T-helper 2 cell treated with Interferon-gamma antibody and Interleukin-4, amounts not matched to agents 5 μg/mL and 100 μg/mL, for 36 hours (primary cell): Measurements from ENCODE around the gene KRTAP3-1.
"Not testable (repeated sequence)": the region's sequence is repeated elsewhere in the genome, so short reads cannot be mapped to it uniquely, and the experiment has no call there.

ENCODE experiments used
- DNase-seq: peaks from one replicate; pipeline ENCODE4 v3.0.0; 2021; ENCODE audit warnings: low spot score
- H3K27ac Mint-ChIP-seq: one replicate; pipeline ENCODE4 v1.8.0; 2021; ENCODE audit warnings: mild to moderate bottlenecking, mixed read lengths
- H3K27me3 Mint-ChIP-seq: one replicate; pipeline ENCODE4 v1.8.0; 2021; ENCODE audit warnings: low read depth, mixed read lengths
- H3K36me3 Mint-ChIP-seq: one replicate; pipeline ENCODE4 v1.8.0; 2021; ENCODE audit warnings: low read depth, mixed read lengths
- H3K4me1 Mint-ChIP-seq: one replicate; pipeline ENCODE4 v1.8.0; 2021; ENCODE audit warnings: low read depth, mixed read lengths
- H3K4me3 Mint-ChIP-seq: one replicate; pipeline ENCODE4 v1.8.0; 2022; ENCODE audit warnings: mild to moderate bottlenecking, moderate library complexity, mixed read lengths
- H3K9me3 Mint-ChIP-seq: one replicate; pipeline ENCODE4 v1.8.0; 2021; ENCODE audit warnings: mixed read lengths

KRTAP3-1 gene

DNA sequence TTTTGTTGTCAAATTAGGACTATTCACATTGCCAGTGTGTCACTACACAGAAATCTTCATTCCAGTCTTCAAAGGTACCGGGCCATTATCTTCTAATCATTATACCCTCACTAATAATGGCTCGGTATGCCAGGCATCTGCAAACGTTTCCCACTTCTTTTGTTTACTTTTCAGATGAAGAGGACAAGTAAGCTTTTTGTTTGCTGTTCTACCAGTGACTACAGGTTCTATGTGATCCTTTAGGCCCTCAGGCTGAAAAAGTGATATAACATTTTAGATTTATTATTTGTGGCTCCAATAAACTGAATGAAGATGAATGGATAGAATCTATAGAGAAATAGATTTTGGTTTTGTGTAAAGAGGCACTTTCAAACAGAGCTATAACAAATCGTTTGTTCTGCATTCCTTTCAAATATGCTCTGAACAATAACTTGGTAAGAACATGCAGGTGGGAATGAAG lies 403 bp upstream of the KRTAP3-1 start:
- DNase-seq, result no peak
- no peaks in the 10 kb centered on the region for H3K9me3 Mint-ChIP-seq
- H3K36me3 Mint-ChIP-seq, result no peaks in the 10 kb centered on the region
- no peak overlapping the region for H3K27ac Mint-ChIP-seq
- peaks cover 11% of the 10 kb centered on the region for H3K27me3 Mint-ChIP-seq
- no peaks in the 10 kb centered on the region for H3K4me1 Mint-ChIP-seq
- no peak overlapping the region for H3K4me3 Mint-ChIP-seq

DNA sequence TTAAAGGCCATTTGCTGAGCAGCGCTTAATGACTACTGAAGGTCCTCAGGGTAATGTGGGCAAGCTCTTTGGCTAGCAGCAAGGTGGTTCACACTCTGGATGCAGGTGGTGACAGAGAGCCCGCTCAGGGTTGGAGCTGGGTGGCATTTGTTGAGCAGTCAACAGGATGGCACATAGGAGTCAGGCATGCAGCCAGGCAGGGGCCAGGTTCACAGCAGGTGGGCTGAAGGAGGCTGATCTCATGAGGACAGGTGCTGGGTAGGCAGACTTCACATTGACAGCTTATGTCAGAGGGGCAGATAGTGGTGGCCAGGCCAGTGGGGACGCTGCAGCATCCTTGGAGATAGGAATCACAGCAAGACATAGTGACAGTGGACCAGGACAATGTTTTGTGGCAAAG lies 4.5 kb downstream of the KRTAP3-1 start:
- Mint-ChIP-seq H3K36me3 (no peaks in the 10 kb centered on the region), H3K4me1 (no peaks in the 10 kb centered on the region), H3K4me3 (no peak overlapping the region), H3K27ac (no peak overlapping the region), H3K9me3 (no peaks in the 10 kb centered on the region), H3K27me3 (peaks cover 7% of the 10 kb centered on the region)
- no peak for DNase-seq

DNA sequence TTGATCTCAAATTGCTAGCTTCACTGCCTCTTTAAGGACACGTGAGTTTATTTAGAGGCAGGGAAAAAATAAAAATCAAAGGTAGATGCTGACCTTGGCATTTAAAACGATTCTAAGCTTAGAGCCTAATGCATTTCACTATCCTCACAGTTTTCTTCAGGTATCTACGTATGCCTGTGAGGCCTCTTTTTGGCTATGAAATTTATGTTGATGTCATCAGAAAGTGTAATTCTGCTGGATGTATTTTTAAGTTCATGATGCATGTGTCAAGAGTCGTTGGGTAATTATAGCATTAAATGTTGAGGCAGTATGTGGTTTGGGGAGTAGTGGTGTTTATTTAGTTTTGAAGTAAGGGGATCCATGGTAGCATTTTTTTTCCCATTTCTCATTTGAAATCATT lies 5.0 kb downstream of the KRTAP3-1 start:
- no peak overlapping the region for H3K4me3 Mint-ChIP-seq

DNA sequence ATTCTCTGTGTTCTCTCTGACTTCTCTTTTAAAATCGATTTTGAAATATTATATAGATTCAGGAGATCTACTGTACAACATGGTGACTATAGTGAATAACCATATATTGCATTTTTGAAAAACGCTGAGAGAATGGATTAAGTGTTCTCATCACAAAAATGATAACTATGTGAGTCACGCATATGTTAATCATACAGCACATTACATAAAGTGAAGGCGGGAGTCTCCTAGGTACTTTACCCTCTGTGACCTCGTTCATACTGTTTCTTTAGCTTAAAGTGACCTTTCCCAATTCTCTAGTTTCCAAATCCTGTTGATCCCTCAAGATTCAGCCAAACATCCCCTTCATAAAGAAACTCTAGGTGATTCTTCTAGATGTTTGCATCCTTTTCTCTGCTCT lies 6.1 kb downstream of the KRTAP3-1 start:
- peaks cover 9% of the 10 kb centered on the region for H3K27me3 Mint-ChIP-seq
- H3K36me3 Mint-ChIP-seq, result no peaks in the 10 kb centered on the region
- no peaks in the 10 kb centered on the region for H3K4me1 Mint-ChIP-seq
- H3K27ac Mint-ChIP-seq, result no peak overlapping the region
- no peak for DNase-seq
- H3K4me3 Mint-ChIP-seq, result no peak overlapping the region
- no peaks in the 10 kb centered on the region for H3K9me3 Mint-ChIP-seq

More for the DNA sequence above, 5.0 kb downstream of the KRTAP3-1 start:
- no peak overlapping the region for H3K27ac Mint-ChIP-seq
- no peaks in the 10 kb centered on the region for H3K4me1 Mint-ChIP-seq
- no peaks in the 10 kb centered on the region for H3K9me3 Mint-ChIP-seq
- peaks cover 11% of the 10 kb centered on the region for H3K27me3 Mint-ChIP-seq
- H3K36me3 Mint-ChIP-seq, result no peaks in the 10 kb centered on the region
- DNase-seq, result no peak

DNA sequence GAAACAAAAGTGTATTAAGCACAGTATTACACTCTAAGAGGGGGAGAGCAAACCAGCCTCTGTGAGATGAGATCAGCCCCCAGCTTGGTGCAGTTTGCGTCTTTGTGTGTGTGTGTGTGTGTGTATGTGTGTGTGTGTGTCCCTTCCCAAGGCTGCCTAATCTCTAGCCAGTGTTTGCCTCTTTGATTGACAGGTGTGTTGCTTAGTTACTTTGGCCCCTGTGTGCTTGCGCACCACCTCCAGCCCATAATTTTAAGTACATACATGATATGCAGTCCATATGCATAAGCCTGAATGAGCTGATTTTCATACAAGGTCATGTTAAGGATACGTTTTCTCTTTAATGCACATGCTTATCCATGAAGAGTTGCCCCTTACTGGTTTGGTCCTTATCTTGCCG lies 7.1 kb downstream of the KRTAP3-1 start:
- no peak overlapping the region for H3K4me3 Mint-ChIP-seq
- H3K27me3 Mint-ChIP-seq, result peaks cover 16% of the 10 kb centered on the region
- no peak for DNase-seq
- no peaks in the 10 kb centered on the region for H3K9me3 Mint-ChIP-seq
- H3K27ac Mint-ChIP-seq, result no peak overlapping the region
- H3K4me1 Mint-ChIP-seq, result no peaks in the 10 kb centered on the region
- H3K36me3 Mint-ChIP-seq, result no peaks in the 10 kb centered on the region

DNA sequence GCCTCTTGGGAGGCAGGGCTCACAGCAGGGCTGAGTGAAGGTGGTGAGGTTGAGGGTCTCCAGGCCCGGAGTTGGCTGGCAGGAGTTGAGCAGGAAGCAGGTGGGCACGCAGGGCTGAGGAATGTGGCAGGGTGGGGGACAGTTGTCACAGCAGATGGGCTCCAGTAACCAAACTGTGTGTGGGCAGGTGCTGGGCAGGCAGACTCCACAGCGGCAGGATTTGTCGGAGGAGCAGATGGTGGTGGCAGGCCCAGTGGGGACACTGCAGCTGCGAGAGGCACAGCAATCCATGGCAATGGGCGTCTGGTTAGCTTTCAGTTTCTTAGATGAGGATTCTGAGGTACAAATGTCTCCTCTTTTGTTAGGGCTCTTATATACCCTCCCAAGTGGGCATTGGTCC lies 9.4 kb downstream of the KRTAP3-1 start, which contains the start of gene KRTAP3-2:
Gene KRTAP3-2, minus strand, starts transcription at position 344 of the 400 bp plus-strand sequence. Its CDS starts 53 bp downstream, at position 291.
- not testable (repeated sequence) for H3K27ac Mint-ChIP-seq, H3K9me3 Mint-ChIP-seq, H3K36me3 Mint-ChIP-seq, H3K4me1 Mint-ChIP-seq, DNase-seq, H3K4me3 Mint-ChIP-seq
- H3K27me3 Mint-ChIP-seq, result peaks cover 24% of the 10 kb centered on the region

DNA sequence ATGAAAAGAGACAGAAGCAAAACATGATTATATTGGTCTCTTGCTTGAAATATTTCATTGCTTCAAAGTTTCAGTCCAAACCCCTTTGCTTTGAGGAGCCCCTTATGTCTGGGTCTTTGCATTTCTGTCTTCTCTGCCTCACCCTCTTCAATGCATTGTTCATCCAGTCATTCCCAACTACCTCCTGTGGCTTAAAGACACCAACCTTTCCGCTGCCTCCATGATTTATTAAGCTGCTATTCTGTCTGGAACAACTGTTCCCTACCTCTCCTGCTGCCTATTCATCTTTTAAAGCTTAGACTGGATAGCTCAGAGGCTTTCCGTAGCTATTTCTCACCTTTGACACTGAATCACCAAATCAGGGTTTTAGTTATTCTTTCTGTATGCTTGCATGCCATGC lies 11.6 kb downstream of the KRTAP3-1 start:
- no peaks in the 10 kb centered on the region for H3K9me3 Mint-ChIP-seq
- DNase-seq, result no peak
- no peak overlapping the region for H3K27ac Mint-ChIP-seq
- H3K36me3 Mint-ChIP-seq, result no peaks in the 10 kb centered on the region
- no peaks in the 10 kb centered on the region for H3K4me1 Mint-ChIP-seq
- H3K4me3 Mint-ChIP-seq, result no peak overlapping the region
- H3K27me3 Mint-ChIP-seq, result peaks cover 32% of the 10 kb centered on the region

DNA sequence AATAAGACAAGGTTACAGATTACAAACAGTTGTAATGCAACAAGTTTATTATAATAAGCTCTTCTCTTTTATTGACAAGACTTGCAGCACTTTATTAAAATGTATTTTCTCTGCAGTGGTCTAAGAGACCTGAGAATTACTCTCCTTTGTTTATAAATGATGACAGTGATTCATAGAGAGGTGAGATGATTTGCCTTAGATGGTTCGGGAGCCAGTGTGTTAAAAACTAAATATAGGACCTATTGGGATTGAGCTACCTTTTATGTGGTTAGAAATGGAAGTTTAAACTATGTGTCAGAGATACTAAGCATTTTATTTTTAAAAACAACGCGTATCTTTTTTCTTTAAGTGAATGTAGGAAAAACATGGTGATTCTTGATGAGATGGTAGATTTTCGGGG lies 12.1 kb downstream of the KRTAP3-1 start:
- no peak for DNase-seq
- Mint-ChIP-seq H3K9me3 (no peaks in the 10 kb centered on the region), H3K27me3 (peaks cover 35% of the 10 kb centered on the region), H3K27ac (no peak overlapping the region), H3K4me3 (no peak overlapping the region), H3K36me3 (no peaks in the 10 kb centered on the region), H3K4me1 (no peaks in the 10 kb centered on the region)

DNA sequence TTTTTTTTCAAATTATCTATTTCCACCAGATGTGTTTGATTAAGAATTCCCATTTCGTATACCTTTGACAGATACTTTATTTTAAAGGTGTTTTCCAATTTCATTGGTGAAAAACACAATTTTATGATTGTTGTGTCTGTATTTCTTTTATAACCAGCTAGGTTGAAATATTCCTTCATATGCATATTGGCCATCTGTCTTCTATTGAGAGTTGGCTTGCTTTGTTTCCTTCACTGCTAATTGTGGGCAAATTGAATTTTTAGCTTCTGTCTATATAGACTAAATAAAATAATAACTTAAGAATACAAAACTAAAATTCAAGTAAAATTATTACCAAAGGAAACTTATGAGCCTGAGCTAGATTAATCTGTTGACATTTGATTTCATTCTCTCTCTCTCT lies 13.8 kb downstream of the KRTAP3-1 start:
- DNase-seq, result no peak
- Mint-ChIP-seq H3K4me3 (no peak overlapping the region), H3K27me3 (peaks cover 37% of the 10 kb centered on the region), H3K4me1 (no peaks in the 10 kb centered on the region), H3K9me3 (no peaks in the 10 kb centered on the region), H3K36me3 (no peaks in the 10 kb centered on the region), H3K27ac (no peak overlapping the region)

DNA sequence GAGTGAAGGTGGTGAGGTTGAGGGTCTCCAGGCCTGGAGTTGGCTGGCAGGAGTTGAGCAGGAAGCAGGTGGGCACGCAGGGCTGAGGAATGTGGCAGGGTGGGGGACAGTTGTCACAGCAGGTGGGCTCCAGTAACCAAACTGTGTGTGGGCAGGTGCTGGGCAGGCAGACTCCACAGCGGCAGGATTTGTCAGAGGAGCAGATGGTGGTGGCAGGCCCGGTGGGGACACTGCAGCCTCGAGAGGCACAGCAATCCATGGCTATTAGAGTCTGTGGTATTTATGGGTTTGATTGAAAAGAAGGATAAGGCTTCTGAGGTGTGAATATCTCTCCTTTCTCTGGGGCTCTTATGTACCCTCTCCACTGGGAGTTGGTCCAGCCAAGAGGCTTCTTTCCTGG lies 15.1 kb downstream of the KRTAP3-1 start, which contains the start of gene KRTAP3-3:
Gene KRTAP3-3, minus strand, starts transcription at position 326 of the 400 bp plus-strand sequence. Its CDS starts 67 bp downstream, at position 259.
- Mint-ChIP-seq H3K27me3 (peaks cover 34% of the 10 kb centered on the region), H3K4me1 (no peaks in the 10 kb centered on the region), H3K9me3 (no peaks in the 10 kb centered on the region), H3K27ac (no peak within 1 kb of the TSS), H3K36me3 (no peaks in the 10 kb centered on the region), H3K4me3 (no peak within 1 kb of the TSS)
- DNase-seq, result no peak

DNA sequence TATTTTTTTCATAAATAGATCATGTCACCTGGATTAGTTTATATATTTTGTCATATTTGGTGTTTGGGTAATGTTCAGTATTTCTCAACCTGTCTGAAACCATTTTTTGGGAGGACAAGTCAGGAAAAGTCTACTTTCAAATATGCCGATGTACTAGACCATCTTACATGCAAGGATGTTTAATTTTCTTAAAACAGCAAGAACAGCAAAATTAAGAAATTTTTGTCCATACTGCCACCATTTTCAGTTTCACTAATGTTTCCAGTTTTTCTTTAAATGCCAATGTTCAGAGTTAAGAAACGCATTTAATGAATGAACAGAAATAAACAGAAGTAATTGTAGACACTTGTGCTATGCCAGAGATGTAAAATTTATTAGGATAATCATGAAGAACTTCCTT lies 15.8 kb downstream of the KRTAP3-1 start:
- H3K36me3 Mint-ChIP-seq, result no peaks in the 10 kb centered on the region
- no peaks in the 10 kb centered on the region for H3K4me1 Mint-ChIP-seq
- no peak overlapping the region for H3K27ac Mint-ChIP-seq
- no peak for DNase-seq
- peaks cover 34% of the 10 kb centered on the region for H3K27me3 Mint-ChIP-seq
- no peaks in the 10 kb centered on the region for H3K9me3 Mint-ChIP-seq
- H3K4me3 Mint-ChIP-seq, result no peak overlapping the region

DNA sequence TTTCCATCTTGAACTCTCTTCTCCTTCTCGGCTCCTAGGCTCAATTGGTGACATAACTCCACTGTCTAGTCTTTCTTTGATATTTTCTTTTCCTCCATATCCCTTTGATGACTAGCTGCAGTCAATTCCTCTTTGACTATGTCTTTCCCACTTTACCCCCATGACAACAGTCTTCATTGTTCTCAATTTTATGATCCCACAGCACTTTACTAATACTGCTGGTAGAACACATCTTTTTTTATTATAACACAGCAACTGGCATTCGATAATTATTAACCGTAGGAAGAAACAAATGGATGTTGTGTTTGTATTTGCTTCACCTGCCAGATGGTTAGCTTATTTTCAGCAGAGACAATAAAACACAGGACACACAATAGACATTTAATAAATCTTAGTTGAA lies 16.3 kb downstream of the KRTAP3-1 start:
- Mint-ChIP-seq H3K4me3 (no peak overlapping the region), H3K9me3 (no peaks in the 10 kb centered on the region), H3K4me1 (no peaks in the 10 kb centered on the region), H3K27ac (no peak overlapping the region), H3K36me3 (no peaks in the 10 kb centered on the region), H3K27me3 (peaks cover 35% of the 10 kb centered on the region)
- no peak for DNase-seq

DNA sequence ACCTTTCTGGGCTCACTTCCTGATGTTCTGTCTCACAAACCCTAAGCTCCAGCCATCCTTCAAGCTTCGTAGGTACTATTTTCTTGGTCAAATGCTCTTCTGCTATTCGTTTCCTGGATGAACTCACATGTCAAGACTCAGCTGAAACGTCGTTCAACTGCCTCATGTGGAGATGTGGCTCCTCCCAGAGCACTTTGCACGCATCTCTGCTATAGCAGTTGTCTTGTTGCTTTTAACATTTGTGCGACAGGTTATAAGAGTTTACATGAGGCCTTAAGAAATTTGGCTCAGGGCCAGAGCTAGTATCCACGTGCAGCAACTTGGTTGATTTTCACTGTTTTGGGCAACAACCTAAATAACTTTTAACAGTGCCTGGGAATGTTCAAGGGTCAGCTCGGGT lies 22.0 kb downstream of the KRTAP3-1 start:
- H3K4me3 Mint-ChIP-seq, result no peak overlapping the region
- H3K9me3 Mint-ChIP-seq, result no peaks in the 10 kb centered on the region
- no peaks in the 10 kb centered on the region for H3K4me1 Mint-ChIP-seq
- no peak for DNase-seq
- no peak overlapping the region for H3K27ac Mint-ChIP-seq
- peaks cover 25% of the 10 kb centered on the region for H3K27me3 Mint-ChIP-seq
- no peaks in the 10 kb centered on the region for H3K36me3 Mint-ChIP-seq

DNA sequence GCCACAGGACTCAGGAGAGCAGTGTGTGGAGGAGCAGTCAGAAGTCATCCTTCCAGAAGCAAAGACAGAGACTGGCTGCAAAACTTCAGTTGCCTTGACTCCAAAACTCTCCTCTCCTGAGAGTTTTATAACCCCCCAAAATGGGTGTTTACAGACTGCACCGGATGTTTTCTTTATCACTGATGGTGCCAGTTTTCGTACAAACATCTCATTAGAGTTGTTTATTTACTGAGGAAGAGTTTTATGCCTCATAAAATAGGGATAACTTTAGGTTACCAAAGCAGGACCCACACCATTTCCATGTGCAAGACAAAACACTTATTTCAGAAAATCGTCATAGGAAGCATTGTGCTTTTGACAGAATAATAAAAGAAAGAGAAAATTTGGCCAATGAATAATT lies 24.7 kb downstream of the KRTAP3-1 start, which contains the start of gene KRT40:
Gene KRT40, minus strand, starts transcription at position 101 of the 400 bp plus-strand sequence. Its CDS starts 53 bp downstream, at position 48.
- Mint-ChIP-seq H3K4me3 (no peak within 1 kb of the TSS), H3K4me1 (no peaks in the 10 kb centered on the region), H3K36me3 (no peaks in the 10 kb centered on the region), H3K27me3 (peaks cover 19% of the 10 kb centered on the region), H3K27ac (no peak within 1 kb of the TSS), H3K9me3 (no peaks in the 10 kb centered on the region)
- no peak for DNase-seq

DNA sequence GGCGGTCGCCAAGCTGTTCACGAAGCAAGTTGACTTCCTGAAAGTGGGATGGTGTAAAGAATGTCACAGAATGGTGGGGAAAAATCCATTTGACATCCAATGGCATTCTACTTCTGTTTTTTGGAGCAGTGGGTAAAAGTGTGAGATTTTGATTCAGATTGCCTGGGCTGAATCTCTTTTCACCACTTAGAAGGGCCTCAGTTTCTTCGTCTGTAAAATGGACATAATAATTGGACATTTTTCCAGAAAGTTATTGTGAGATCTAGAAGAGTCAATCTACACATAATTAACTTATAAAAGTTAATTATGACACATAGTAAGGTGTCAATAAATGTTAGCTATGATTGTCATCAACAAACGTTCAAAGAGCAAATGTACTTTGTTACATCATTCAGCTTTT lies 27.8 kb downstream of the KRTAP3-1 start:
- no peak overlapping the region for H3K4me3 Mint-ChIP-seq
- H3K27ac Mint-ChIP-seq, result no peak overlapping the region
- H3K27me3 Mint-ChIP-seq, result peaks cover 11% of the 10 kb centered on the region
- no peaks in the 10 kb centered on the region for H3K4me1 Mint-ChIP-seq
- DNase-seq, result no peak
- H3K36me3 Mint-ChIP-seq, result no peaks in the 10 kb centered on the region
- no peaks in the 10 kb centered on the region for H3K9me3 Mint-ChIP-seq
